Hepatocyte (in vitro differentiated cells): ENCODE data around the gene RIN3. TPM values are rescaled to one million over a fixed set of nuclear protein-coding genes. Genes with fewer than 3 reads are reported as not detected.

Experiments used
- DNase-seq: peaks from one replicate; pipeline ENCODE4 v3.0.0-alpha.2; 2016; ENCODE audit warnings: low spot score
- H2AFZ ChIP-seq: fragments of 200-600 bp; sonication (generic); 2 replicates; pipeline ENCODE4 v1.6.0; 2016; ENCODE audit warnings: antibody characterized with exemption, mild to moderate bottlenecking
- H3K27ac ChIP-seq: fragments of 200-600 bp; sonication (generic); 2 replicates; pipeline ENCODE4 v1.5.1; 2016; ENCODE audit warnings: mild to moderate bottlenecking
- H3K27me3 ChIP-seq: fragments of 200-600 bp; sonication (generic); 2 replicates; pipeline ENCODE4 v1.6.1; 2016
- H3K36me3 ChIP-seq: fragments of 200-600 bp; sonication (generic); replicated peaks from 2 replicates; pipeline ENCODE4 v1.5.1; 2016; ENCODE audit warnings: low read depth; ENCODE audit not compliant: insufficient read depth
- H3K4me1 ChIP-seq: fragments of 200-600 bp; sonication (generic); 2 replicates; pipeline ENCODE4 v1.5.1; 2016; ENCODE audit warnings: mild to moderate bottlenecking, moderate library complexity; ENCODE audit not compliant: insufficient read depth
- H3K4me2 ChIP-seq: fragments of 200-600 bp; sonication (generic); 2 replicates; pipeline ENCODE4 v1.6.0; 2016
- H3K4me3 ChIP-seq: fragments of 200-600 bp; sonication (generic); 2 replicates; pipeline ENCODE4 v1.5.1; 2016; ENCODE audit warnings: mild to moderate bottlenecking
- H3K79me2 ChIP-seq: fragments of 200-600 bp; sonication (generic); 2 replicates; pipeline ENCODE4 v1.6.0; 2017; ENCODE audit warnings: mild to moderate bottlenecking
- H3K9me2 ChIP-seq: fragments of 200-600 bp; sonication (generic); replicated peaks from 2 replicates; pipeline ENCODE4 v1.6.0; 2017; ENCODE audit warnings: mild to moderate bottlenecking; ENCODE audit not compliant: insufficient read depth
- H3K9me3 ChIP-seq: fragments of 200-600 bp; sonication (generic); 2 replicates; pipeline ENCODE4 v1.5.1; 2016; ENCODE audit warnings: low read depth, mild to moderate bottlenecking
- H4K20me1 ChIP-seq: fragments of 200-600 bp; sonication (generic); 2 replicates; pipeline ENCODE4 v1.6.0; 2016; ENCODE audit warnings: mild to moderate bottlenecking; ENCODE audit not compliant: insufficient read depth, poor library complexity, severe bottlenecking
- CTCF ChIP-seq: fragments of 200-600 bp; sonication (generic); IDR thresholded peaks from 2 replicates; pipeline ENCODE4 v1.5.1; 2016; ENCODE audit warnings: antibody characterized with exemption, mild to moderate bottlenecking; ENCODE audit not compliant: poor library complexity
- EZH2 ChIP-seq: fragments of 200-600 bp; sonication (generic); IDR thresholded peaks from 2 replicates; pipeline ENCODE4 v1.6.1; 2016; ENCODE audit warnings: antibody characterized with exemption, mild to moderate bottlenecking, borderline replicate concordance
- EZH2phosphoT487 ChIP-seq: fragments of 200-600 bp; sonication (generic); IDR thresholded peaks from one replicate; pipeline ENCODE4 v1.6.1; 2018; ENCODE audit warnings: antibody characterized with exemption, mild to moderate bottlenecking, low read depth, moderate library complexity; ENCODE audit not compliant: unreplicated experiment, severe bottlenecking
- WGBS: methylation state at CpG from one replicate; pipeline ENCODE4 v1.1.6; 2016; ENCODE audit warnings: low lambda C conversion rate; ENCODE audit errors: missing lambda C conversion rate; 5-methylcytosine and 5-hydroxymethylcytosine counted together
- polyA plus RNA-seq: library from polyadenylated mRNA; unstranded; fragments of >200 nt; fragmentation: Nextera tagmentation; extraction: Ambion mirVana; gene quantifications from 2 replicates; pipeline ENCODE4 v1.2.1, GENCODE V29; 2016
- total RNA-seq: library from RNA; depleted of rRNA; stranded (reverse); fragments of >200 nt; gene quantifications from 2 replicates; pipeline ENCODE4 v1.2.3, GENCODE V29; 2014

The RIN3 gene
- total and polyA plus RNA-seq, 2 experiments from 2014 or later, result 4.2 to 11.8 TPM

- Histone ChIP-seq H2AFZ (no peak overlapping the region), H3K9me3 (peaks cover 4% of the 10 kb centered on the region), H4K20me1 (no peaks in the 10 kb centered on the region), H3K27ac (no peak overlapping the region), H3K4me3 (no peak overlapping the region), H3K27me3 (no peaks in the 10 kb centered on the region), H3K36me3 (no peaks in the 10 kb centered on the region), H3K79me2 (no peaks in the 10 kb centered on the region), H3K9me2 (no peaks in the 10 kb centered on the region), H3K4me1 (peaks cover 3% of the 10 kb centered on the region), H3K4me2 (no peak overlapping the region)
- TF ChIP-seq EZH2 (no peak), EZH2phosphoT487 (no peak), CTCF (no peak)
- no peak for DNase-seq
- WGBS, result 93% methylated on average over 10 of the region's 10 CpGs
Measured at GRCh38 chr14:92641306-92641705, 127.7 kb downstream of the RIN3 start.

- no peak for TF ChIP-seq EZH2phosphoT487
- no peak for TF ChIP-seq CTCF
- TF ChIP-seq EZH2, result no peak
- Histone ChIP-seq H3K9me3 (peaks cover 4% of the 10 kb centered on the region), H3K27me3 (no peaks in the 10 kb centered on the region), H3K36me3 (no peaks in the 10 kb centered on the region), H3K79me2 (no peaks in the 10 kb centered on the region), H3K4me1 (peaks cover 8% of the 10 kb centered on the region), H3K9me2 (no peaks in the 10 kb centered on the region), H2AFZ (no peak overlapping the region), H3K27ac (no peak overlapping the region), H3K4me2 (no peak overlapping the region), H3K4me3 (no peak overlapping the region), H4K20me1 (no peaks in the 10 kb centered on the region)
- 71% methylated on average over 9 of the region's 9 CpGs for WGBS
- DNase-seq, result no peak
Measured at GRCh38 chr14:92644171-92644969, 130.8 kb downstream of the RIN3 start.

DNA sequence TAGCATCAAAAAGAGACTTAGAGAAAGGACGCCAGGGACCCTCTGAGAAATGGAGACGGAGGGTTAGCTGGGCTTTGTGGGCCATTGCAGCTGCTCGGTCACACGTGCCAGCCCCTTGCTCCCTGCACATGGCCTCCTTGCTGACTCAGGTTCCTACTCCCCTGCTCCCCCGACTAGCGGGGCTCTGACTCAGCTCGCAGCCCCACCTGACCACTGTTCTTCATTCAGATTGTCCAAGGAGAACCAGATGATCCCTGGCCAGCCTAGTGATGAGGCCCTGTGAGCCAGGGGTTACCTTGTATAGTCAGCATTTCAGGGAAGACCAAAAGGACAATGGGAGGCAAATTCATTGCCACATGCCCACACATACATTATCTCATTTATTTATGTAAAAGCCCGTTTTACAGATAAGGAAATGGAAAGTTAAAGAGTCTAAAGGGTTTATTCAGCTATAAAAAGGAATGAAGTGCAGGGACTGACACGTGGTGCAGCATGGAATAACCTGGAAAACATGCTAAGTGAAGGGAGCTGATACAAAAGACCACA lies 131.5 kb downstream of the RIN3 start:
- WGBS, result 91% methylated on average over 9 of the region's 9 CpGs
- H3K4me3 ChIP-seq, result no peak overlapping the region
- no peaks in the 10 kb centered on the region for H4K20me1 ChIP-seq
- H2AFZ ChIP-seq, result no peak overlapping the region
- H3K9me3 ChIP-seq, result peaks cover 4% of the 10 kb centered on the region
- H3K27me3 ChIP-seq, result no peaks in the 10 kb centered on the region
- H3K36me3 ChIP-seq, result no peaks in the 10 kb centered on the region
- H3K79me2 ChIP-seq, result no peaks in the 10 kb centered on the region
- no peak for DNase-seq
- no peak overlapping the region for H3K4me2 ChIP-seq
- TF ChIP-seq EZH2phosphoT487 (no peak), CTCF (no peak), EZH2 (no peak)
- no peak overlapping the region for H3K27ac ChIP-seq
- peaks cover 8% of the 10 kb centered on the region for H3K4me1 ChIP-seq
- H3K9me2 ChIP-seq, result no peaks in the 10 kb centered on the region
